ENCODE data around the gene FBXL20.

The FBXL20 gene

DNA sequence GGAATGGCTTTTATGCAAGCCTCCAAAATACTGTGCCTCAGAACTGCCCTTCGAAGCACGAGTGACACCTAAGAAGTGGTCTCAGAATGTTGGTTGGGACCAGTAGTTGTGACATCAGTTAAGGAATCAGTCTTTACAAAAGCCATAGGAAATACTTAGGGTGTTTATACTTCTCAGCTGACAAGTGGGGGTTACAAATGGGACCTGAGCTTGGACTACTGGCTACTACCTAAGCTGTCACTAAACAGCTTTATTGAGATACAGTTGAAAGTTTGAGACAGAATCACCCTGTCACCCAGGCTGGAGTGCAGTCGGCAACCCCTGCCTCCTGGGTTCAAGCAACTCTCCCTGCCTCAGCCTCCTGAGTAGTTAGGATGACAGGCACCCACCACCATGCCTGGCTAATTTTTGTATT is 196.3 kb downstream of the FBXL20 start:
- no peak for DNase-seq (ENCODE audit: low read depth in 2 of 2, low spot score in 1 of 2)

DNA sequence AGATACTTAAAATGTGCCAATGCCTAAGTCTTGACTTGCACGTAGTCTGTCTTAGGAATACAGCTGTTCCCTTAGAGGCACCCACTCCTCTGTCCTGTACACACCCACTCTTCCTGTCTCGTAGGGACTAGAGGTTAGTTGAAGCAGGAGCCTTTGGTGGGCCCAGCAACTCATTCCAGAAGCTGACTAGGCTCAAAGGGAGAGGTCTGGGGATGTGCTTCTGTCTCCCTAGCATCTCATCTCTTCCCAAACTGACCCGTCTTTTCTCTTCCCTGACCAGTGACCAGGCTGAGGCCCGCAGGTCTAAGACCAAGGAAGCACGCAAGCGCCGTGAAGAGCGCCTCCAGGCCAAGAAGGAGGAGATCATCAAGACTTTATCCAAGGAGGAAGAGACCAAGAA is 197.2 kb downstream of the FBXL20 start:
- DNase-seq (ENCODE audit: low read depth in 2 of 2, low spot score in 1 of 2): no peak

Data from stimulated activated CD8-positive, alpha-beta memory T cell treated with anti-CD3 and anti-CD28 coated beads, Interleukin-4, amount 100 ng/mL, for 1 hour (primary cell).